VCaP (cell line): Measurements from ENCODE around the gene UBE2F.

Experiments
- H3K27ac ChIP-seq: fragments of 450-650 bp; 2 replicates; pipeline ENCODE4 v1.5.1; 2017
- TF ChIP-seq, protein P1 (sequence below): fragments of 450-650 bp; conservative IDR thresholded peaks from 2 replicates; pipeline ENCODE4 v1.5.1; 2017; ENCODE audit warnings: mild to moderate bottlenecking, moderate library complexity

The UBE2F gene

GRCh38 chr2:237971661-237972060 lies 4.8 kb downstream of the UBE2F start:
- TF ChIP-seq, protein P1, sequence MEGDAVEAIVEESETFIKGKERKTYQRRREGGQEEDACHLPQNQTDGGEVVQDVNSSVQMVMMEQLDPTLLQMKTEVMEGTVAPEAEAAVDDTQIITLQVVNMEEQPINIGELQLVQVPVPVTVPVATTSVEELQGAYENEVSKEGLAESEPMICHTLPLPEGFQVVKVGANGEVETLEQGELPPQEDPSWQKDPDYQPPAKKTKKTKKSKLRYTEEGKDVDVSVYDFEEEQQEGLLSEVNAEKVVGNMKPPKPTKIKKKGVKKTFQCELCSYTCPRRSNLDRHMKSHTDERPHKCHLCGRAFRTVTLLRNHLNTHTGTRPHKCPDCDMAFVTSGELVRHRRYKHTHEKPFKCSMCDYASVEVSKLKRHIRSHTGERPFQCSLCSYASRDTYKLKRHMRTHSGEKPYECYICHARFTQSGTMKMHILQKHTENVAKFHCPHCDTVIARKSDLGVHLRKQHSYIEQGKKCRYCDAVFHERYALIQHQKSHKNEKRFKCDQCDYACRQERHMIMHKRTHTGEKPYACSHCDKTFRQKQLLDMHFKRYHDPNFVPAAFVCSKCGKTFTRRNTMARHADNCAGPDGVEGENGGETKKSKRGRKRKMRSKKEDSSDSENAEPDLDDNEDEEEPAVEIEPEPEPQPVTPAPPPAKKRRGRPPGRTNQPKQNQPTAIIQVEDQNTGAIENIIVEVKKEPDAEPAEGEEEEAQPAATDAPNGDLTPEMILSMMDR: no peak

GRCh38 chr2:237972211-237972610 lies 5.4 kb downstream of the UBE2F start:
- H3K27ac ChIP-seq: no peak overlapping the region
- TF ChIP-seq, protein P1: no peak

More at GRCh38 chr2:237971661-237972060, 4.8 kb downstream of the UBE2F start:
- no peak overlapping the region for H3K27ac ChIP-seq

GRCh38 chr2:237972936-237973335 lies 6.1 kb downstream of the UBE2F start:
- no peak overlapping the region for H3K27ac ChIP-seq
- TF ChIP-seq, protein P1: no peak

DNA sequence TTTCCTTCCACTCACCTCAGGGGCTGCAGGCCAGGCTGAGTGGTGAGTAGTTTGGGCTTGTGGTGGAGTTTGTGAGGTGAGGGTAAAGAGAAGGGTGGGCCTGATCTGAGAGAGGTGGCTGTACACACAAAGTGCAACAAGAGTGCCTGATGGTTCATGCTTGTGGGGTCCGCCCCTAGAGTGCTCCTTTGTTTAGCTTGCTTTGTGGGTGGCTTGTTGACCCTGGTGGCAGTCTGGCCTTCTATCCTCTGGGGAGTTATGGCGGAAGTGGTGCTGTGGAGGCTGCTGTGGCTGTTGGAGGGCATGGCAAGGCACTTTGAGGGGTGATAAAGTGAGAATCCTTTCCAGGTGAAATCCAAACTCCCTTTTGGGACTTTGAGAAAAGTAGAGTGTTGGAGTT lies 10.6 kb downstream of the UBE2F start:
- no peak overlapping the region for H3K27ac ChIP-seq
- TF ChIP-seq, protein P1: no peak

DNA sequence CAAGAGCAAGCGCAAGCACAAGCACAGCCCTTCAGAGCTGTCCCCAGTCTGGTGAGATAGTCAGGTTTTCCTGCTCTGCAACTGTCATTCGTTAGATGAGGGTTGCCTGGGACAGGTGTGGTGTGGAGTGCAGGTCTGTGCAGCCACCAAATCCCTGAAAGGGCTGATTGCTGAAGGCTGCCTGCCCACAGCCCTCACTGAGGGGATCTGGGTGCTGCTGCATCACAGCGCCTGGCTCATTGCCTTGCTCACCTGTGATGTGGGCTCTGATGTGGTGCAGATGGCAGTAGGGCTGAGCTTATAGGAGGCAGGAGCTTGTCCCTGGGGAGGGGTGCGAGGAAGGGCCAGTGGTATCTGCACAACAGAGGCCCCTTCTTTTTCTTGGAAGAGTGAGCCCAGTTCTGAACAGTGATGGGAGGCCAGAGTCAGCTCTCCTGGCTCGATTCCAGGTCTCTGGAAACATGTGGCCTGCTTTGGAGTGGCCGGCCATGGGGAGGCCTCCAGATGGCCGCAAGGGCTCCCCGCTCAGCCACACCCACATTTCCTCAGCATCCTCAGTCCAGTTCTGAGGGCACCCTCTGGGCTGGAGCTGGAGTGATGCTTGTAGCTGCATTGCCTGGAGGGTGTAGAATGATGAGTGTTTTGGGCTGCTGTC lies 11.4 kb downstream of the UBE2F start:
- H3K27ac ChIP-seq: no peak overlapping the region
- TF ChIP-seq, protein P1: no peak

DNA sequence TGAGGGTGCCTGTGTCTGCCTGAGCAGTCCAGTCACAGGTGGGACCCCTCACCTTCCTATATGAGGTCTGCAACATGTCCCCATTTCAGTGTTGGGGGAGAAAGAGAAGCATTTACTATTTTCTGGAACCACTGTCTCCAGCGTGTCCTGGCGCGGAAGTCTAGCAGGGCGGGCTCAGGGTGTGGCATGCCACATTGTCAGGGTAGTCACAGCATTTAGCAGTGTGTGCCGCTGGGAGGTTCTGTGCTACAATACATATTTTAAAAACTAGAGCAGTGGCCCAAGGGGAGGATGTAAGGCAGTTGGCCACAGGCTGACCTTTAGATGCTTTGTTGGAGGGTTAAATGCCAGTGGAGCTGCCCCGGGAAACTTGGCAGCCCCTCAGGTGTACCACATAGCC lies 12.5 kb downstream of the UBE2F start:
- no peak overlapping the region for H3K27ac ChIP-seq
- TF ChIP-seq, protein P1: no peak

DNA sequence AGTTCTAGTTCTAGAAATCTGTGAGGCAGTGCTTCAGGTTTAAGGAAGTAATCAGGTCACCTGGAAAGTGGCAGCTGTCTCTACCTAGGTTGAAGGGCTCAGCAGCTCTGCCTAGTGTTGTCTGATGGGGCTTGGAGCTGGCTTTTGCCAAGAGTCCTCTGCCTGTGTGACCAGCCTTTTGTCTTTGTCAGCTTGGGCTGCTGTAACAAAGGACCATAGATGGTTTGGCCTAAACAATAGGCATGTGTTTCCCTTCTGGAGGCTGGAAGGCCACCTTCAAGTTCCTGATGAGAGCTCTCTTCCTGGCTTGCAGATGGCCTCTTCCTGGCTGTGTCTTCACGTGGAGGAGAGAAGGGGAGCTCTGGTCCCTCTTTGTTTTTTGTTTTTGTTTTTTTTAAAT lies 13.3 kb downstream of the UBE2F start:
- no peak overlapping the region for H3K27ac ChIP-seq

More for the DNA sequence above, 13.3 kb downstream of the UBE2F start:
- TF ChIP-seq, protein P1: no peak
